GM08714 (cell line): ENCODE measurements around the gene KLHL7.

Source experiments
- H3K4me3 ChIP-seq: fragments of 200-500 bp; sonication (Bioruptor generic); 2 replicates; pipeline ENCODE4 v1.5.1; 2014; ENCODE audit warnings: mild to moderate bottlenecking, low read length, inconsistent platforms
- ZNF274 ChIP-seq: IDR thresholded peaks from 2 replicates; pipeline ENCODE4 v1.6.1; 2012; ENCODE audit warnings: mild to moderate bottlenecking, low read depth, low read length

Gene KLHL7

DNA sequence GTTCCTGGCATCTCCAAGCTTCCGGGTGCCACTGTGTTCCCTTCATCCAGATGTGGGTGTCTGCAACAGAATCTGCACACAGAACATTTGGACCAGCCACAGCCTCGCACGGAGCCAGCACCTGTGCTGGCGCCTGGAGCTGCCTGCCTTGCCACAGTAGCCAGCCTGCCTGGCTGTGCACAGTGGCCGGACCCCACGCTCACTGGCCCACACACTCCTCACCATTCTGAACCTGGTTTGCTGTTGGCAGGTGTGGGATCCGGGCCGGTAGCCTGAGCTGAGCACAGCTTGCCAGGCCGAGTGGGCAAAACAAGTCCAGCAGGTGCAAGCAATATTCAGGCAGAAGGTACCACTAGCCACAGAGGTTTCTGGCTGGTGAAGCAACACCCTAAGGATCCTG is 7.6 kb upstream of the KLHL7 start:
- H3K4me3 ChIP-seq: no peak overlapping the region
- TF ChIP-seq ZNF274: no peak

DNA sequence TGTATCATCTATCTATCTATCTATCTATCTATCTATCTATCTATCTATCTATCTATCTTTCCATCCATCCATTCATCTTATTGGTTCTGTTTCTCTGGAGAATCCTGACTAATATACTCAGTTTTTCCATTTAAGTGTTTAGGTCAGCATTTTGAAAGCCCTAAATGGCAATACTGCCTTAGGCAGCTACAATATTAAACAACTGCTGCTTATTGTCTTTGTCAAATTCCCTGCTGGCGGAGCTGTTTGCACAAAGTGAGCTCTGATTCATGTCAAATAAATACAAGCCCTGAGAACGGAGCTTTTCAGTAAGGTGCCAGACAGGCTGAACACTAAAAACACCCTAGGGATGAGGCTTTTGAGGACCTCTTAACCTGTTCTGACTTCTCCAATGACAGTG is 7.1 kb upstream of the KLHL7 start:
- TF ChIP-seq ZNF274: no peak
- no peak overlapping the region for H3K4me3 ChIP-seq

GRCh38 chr7:23100697-23101096 is 4.9 kb upstream of the KLHL7 start:
- no peak overlapping the region for H3K4me3 ChIP-seq
- no peak for TF ChIP-seq ZNF274

DNA sequence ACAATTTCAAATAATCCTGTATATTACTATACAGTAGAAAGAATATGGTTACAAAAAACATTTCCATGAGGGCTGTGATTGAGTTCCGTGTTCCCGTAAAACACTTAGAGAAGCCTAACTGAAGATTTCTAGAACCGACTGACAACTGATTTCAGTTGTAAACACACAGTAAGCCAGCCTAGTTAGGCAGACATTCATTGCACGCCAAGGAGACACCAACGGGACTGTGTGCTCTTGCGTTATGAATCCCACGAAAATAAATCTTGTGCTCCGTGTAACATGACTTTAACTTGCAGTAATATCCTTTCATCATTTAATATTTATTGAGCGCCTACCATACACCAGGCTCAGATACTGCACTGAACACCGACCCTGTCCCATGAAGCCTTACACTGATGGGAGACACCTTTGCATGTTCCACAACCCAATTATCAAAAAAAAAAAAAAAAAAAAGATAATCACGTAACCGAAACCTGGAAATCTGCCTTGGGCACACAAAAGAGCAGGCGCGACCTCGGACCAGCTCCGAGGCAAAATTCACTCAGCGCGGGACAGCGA is 420 bp upstream of the KLHL7 start:
- H3K4me3 ChIP-seq: peak overlapping the region; percentile 75
- TF ChIP-seq ZNF274: no peak

DNA sequence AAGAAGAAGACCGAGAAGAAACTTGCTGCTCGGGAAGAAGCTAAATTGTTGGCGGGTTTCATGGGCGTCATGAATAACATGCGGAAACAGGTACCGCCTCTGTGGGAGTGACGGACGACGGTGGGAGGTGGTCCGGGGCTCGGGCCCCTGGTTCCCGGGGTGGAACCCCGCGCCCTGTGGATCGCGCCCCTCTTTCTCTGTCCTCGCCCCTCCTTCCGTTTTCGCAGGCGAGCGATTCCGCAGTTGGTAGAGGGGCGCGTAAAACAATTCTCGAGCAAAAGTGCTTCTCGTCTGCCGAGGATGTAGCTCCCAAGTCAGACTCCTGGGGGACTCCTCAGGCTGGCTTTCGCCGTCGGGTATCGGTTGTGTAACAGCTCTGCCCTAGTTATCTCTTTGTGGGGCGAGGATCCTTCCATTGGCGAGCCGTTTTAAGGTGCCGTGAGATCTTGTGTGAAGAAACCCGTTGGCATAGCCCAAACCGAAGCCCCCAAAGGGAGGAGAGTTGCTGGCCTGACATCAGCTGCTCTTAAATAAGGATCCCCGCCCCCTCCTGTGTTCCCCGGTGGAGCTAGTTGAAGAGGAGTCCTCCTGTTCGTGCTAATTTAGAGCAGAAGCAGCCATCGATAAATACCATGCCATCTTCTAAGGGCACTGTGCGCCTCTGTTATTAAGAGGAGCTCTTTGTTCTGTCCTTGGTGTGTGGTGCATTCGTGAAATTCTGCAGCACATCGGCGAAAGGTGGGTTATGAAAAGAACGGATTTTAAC is 655 bp downstream of the KLHL7 start:
- H3K4me3 ChIP-seq: peak overlapping the region; percentile 75
- TF ChIP-seq ZNF274: no peak

- TF ChIP-seq ZNF274: no peak
- H3K4me3 ChIP-seq: peak overlapping the region; percentile 75
Observed at GRCh38 chr7:23106823-23107663, 1.5 kb downstream of the KLHL7 start.

GRCh38 chr7:23107781-23108180 is 2.2 kb downstream of the KLHL7 start:
- no peak overlapping the region for H3K4me3 ChIP-seq
- TF ChIP-seq ZNF274: no peak

- no peak overlapping the region for H3K4me3 ChIP-seq
Observed at GRCh38 chr7:23108995-23109394, 3.4 kb downstream of the KLHL7 start.

GRCh38 chr7:23109470-23109869 is 3.9 kb downstream of the KLHL7 start:
- no peak overlapping the region for H3K4me3 ChIP-seq
- TF ChIP-seq ZNF274: no peak

More at GRCh38 chr7:23108995-23109394, 3.4 kb downstream of the KLHL7 start:
- TF ChIP-seq ZNF274: no peak

- no peak for TF ChIP-seq ZNF274
Observed at GRCh38 chr7:23114896-23115295, 9.3 kb downstream of the KLHL7 start.

GRCh38 chr7:23115991-23116390 is 10.4 kb downstream of the KLHL7 start:
- no peak overlapping the region for H3K4me3 ChIP-seq
- no peak for TF ChIP-seq ZNF274

More at GRCh38 chr7:23114896-23115295, 9.3 kb downstream of the KLHL7 start:
- no peak overlapping the region for H3K4me3 ChIP-seq

DNA sequence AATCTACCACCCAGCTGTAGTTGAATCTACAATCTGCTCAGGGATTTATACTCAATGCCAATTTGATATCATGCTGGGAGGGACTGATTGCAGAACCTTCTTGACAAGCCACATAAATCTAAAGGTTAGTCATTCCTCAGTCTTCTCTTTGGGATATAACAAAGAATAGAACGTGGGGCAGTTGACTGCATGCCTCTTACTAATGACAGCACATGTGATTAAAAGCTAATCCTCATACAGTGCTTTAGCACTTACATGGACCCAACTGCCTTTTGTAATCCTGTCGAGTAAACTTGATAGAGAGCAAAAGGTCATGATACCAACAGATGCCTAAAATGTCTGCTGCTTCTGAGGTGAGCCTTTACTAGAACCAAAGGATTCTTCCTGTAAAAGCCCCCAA is 12.3 kb downstream of the KLHL7 start:
- no peak for TF ChIP-seq ZNF274
- no peak overlapping the region for H3K4me3 ChIP-seq

- no peak for TF ChIP-seq ZNF274
- no peak overlapping the region for H3K4me3 ChIP-seq
Observed at GRCh38 chr7:23120106-23120505, 14.5 kb downstream of the KLHL7 start.

- TF ChIP-seq ZNF274: no peak
- H3K4me3 ChIP-seq: no peak overlapping the region
Observed at GRCh38 chr7:23121165-23121564, 15.6 kb downstream of the KLHL7 start.

GRCh38 chr7:23123007-23123406 is 17.4 kb downstream of the KLHL7 start:
- H3K4me3 ChIP-seq: no peak overlapping the region
- no peak for TF ChIP-seq ZNF274
